Measurements from ENCODE around the gene KCNQ1OT1. TPM values are rescaled to one million over a fixed set of nuclear protein-coding genes. Genes with fewer than 3 reads are reported as not detected.

The KCNQ1OT1 gene
- total and polyA plus RNA-seq, 2 experiments from 2014 or later: 2.3 to 8.8 TPM

DNA sequence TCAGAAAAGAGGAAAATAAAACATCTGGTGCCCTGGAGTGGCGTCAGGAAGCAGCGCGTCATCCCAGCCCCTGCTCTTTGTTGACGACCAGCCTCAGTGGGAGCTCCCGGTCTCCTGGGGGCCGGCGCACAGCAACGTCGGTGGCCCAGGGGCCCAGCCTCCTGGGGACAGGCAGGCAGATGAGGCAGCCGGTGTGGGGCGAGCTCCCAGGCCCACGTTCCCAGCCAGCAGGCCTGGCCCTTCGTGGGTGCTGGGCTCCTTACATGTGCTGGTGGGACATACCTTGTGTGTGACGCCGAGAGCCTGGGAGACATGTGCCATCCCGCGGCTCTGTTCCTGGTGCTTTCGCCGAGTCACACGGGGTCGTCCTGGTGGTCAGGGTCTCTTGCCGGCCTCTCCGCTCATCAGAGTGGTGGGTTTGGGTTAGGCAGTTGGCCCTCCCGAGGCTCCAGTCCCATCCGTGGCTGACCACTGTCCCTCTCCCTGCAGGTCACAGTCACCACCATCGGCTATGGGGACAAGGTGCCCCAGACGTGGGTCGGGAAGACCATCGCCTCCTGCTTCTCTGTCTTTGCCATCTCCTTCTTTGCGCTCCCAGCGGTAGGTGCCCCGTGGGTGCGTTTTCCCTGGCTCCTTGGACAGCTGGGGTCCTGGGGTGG, 116.7 kb downstream of the KCNQ1OT1 start:
- no peak overlapping the region for H3K27ac ChIP-seq
- DNase-seq (ENCODE audit: low read depth in 1 of 2, low spot score in 1 of 2): no peak
- peaks cover 7% of the 10 kb centered on the region for H3K27me3 ChIP-seq

GRCh38 chr11:2582351-2582945, 117.3 kb downstream of the KCNQ1OT1 start:
- TF ChIP-seq, protein P1, sequence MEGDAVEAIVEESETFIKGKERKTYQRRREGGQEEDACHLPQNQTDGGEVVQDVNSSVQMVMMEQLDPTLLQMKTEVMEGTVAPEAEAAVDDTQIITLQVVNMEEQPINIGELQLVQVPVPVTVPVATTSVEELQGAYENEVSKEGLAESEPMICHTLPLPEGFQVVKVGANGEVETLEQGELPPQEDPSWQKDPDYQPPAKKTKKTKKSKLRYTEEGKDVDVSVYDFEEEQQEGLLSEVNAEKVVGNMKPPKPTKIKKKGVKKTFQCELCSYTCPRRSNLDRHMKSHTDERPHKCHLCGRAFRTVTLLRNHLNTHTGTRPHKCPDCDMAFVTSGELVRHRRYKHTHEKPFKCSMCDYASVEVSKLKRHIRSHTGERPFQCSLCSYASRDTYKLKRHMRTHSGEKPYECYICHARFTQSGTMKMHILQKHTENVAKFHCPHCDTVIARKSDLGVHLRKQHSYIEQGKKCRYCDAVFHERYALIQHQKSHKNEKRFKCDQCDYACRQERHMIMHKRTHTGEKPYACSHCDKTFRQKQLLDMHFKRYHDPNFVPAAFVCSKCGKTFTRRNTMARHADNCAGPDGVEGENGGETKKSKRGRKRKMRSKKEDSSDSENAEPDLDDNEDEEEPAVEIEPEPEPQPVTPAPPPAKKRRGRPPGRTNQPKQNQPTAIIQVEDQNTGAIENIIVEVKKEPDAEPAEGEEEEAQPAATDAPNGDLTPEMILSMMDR (IDR thresholded peaks at IDR 0.05; ENCODE audit: low read depth, low read length): no peak
- peaks cover 7% of the 10 kb centered on the region for H3K27me3 ChIP-seq
- no peaks in the 10 kb centered on the region for H3K36me3 ChIP-seq
- H3K27ac ChIP-seq: no peak overlapping the region
- no peaks in the 10 kb centered on the region for H3K9me3 ChIP-seq (ENCODE audit: low read depth)
- H3K4me3 ChIP-seq: no peak overlapping the region
- peak in 1 of 2 donors; percentile 2 for DNase-seq (ENCODE audit: low read depth in 1 of 2, low spot score in 1 of 2)
- peaks cover 8% of the 10 kb centered on the region for H3K4me1 ChIP-seq (ENCODE audit: low read depth)

More for the DNA sequence above, 116.7 kb downstream of the KCNQ1OT1 start:
- TF ChIP-seq, protein P1 (IDR thresholded peaks at IDR 0.05; ENCODE audit: low read depth, low read length): no peak
- Histone ChIP-seq H3K4me3 (no peak overlapping the region), H3K9me3 (ENCODE audit: low read depth) (no peaks in the 10 kb centered on the region), H3K4me1 (ENCODE audit: low read depth) (peaks cover 1% of the 10 kb centered on the region), H3K36me3 (no peaks in the 10 kb centered on the region)

DNA sequence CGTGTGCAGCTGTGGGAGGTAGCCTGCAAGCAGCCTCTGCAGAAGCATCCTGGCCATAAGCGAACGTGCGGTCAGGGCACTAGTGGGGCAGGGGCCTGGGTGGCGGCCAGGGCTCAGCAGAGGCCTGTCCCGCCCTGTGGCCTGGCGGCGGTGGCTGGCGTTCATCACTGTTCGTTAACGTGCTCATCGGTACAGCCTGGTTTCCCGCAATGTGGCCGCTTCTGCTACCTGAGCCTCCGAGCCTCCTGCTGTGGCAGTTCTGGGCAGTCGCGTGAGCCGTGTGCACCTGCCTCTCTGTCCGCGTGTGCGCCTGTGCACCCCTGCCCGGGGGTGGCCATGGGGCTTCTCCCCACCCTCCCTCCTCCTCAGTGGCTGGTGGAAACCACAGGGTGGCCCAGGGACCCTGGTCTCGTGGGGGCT, 117.9 kb downstream of the KCNQ1OT1 start:
- Histone ChIP-seq H3K4me3 (no peak overlapping the region), H3K27me3 (peaks cover 5% of the 10 kb centered on the region), H3K27ac (no peak overlapping the region), H3K4me1 (ENCODE audit: low read depth) (peaks cover 13% of the 10 kb centered on the region), H3K9me3 (ENCODE audit: low read depth) (no peaks in the 10 kb centered on the region), H3K36me3 (no peaks in the 10 kb centered on the region)
- DNase-seq (ENCODE audit: low read depth in 1 of 2, low spot score in 1 of 2): no peak
- TF ChIP-seq, protein P1 (IDR thresholded peaks at IDR 0.05; ENCODE audit: low read depth, low read length): no peak

DNA sequence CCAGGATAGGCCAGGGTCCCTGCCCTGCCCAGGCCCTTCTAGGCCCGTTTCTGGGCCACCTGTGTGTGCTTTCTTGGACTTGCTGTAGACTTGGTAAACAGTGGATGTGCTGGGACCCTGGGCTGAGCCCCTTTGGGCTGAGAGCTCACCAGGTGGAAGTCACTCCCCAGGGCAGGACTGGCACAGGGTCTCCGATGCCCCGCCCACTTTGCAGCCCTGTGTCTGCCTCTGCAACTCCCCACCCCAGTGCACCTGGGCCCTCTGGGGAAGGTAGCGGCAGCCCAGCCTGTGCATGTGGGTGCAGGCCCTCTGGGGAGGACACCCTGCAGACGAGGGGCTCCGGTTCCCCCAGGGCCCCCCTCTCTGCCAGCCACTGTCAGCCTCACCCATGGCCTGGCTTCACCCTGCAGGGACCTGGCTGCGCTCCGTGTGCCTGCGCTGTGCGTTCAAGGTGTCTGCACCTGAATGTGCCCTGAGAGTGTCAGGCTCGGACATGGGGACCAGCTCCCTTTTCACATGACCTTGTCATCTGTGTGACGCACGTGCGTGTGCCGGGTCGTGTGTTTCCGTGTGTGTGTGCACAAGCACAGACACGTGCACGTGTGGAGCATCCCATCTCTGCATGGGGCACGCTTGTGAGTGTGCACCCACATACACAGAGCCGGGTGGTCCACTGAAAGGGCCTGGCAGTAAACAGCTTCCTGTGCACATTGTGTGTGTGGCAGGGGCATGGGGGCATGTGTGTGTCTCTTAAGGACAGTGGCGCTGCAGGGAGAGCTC, 118.5 kb downstream of the KCNQ1OT1 start:
- Histone ChIP-seq H3K4me1 (ENCODE audit: low read depth) (peaks cover 13% of the 10 kb centered on the region), H3K27ac (no peak overlapping the region), H3K36me3 (no peaks in the 10 kb centered on the region), H3K9me3 (ENCODE audit: low read depth) (no peaks in the 10 kb centered on the region), H3K4me3 (no peak overlapping the region), H3K27me3 (peaks cover 3% of the 10 kb centered on the region)
- TF ChIP-seq, protein P1 (IDR thresholded peaks at IDR 0.05; ENCODE audit: low read depth, low read length): no peak
- DNase-seq (ENCODE audit: low read depth in 1 of 2, low spot score in 1 of 2): no peak

DNA sequence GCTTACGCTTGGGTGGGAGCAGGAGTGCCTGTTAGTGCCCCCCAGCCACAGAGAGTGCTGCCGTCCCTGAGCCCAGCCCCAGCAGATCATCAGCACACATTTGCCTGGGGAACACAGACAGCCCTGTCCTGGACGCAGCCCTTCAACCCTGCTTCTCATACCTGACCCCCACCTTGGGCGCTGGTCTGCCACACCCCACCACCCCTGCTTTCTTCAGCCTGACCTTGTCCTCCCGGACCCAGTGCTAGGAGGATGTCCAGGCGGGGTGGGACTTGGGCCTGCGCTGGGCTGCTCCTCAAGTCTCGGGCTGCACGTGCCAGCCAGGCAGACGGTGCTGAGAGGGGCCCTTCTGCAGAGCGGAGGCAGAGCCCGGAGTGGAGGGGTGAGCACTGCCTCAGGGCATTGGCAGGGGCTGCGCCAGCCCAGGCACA, 119.2 kb downstream of the KCNQ1OT1 start:
- H3K36me3 ChIP-seq: no peaks in the 10 kb centered on the region
- no peaks in the 10 kb centered on the region for H3K27me3 ChIP-seq
- TF ChIP-seq, protein P1 (IDR thresholded peaks at IDR 0.05; ENCODE audit: low read depth, low read length): no peak
- DNase-seq (ENCODE audit: low read depth in 1 of 2, low spot score in 1 of 2): no peak
- H3K4me3 ChIP-seq: no peak overlapping the region
- no peak overlapping the region for H3K27ac ChIP-seq
- no peaks in the 10 kb centered on the region for H3K9me3 ChIP-seq (ENCODE audit: low read depth)
- peaks cover 13% of the 10 kb centered on the region for H3K4me1 ChIP-seq (ENCODE audit: low read depth)

Measured in cardiac muscle cell (in vitro differentiated cells and primary cell).